ENCODE measurements around the gene SLC39A3.

DNA sequence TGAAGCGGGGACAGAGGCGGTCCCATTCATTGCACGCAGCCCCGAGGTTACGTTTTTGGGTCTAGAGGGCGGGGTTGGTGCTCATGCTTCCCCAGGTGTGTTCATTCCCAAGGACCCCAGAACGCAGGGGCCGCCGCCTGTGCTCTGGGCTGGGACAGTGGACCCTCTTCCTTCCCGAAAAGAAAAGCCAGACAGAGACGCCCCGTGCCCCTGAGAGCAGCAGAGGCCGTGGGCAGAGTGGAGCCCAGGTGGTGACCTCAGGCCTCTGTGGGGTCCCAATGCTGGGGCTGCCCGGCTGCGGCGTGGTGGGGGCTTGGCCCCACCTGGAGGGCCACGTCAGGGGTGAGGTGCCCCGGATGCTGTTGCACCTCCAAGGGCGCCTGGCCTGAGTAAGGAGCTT is 27.9 kb upstream of the SLC39A3 start:
- TF ChIP-seq, protein P1, sequence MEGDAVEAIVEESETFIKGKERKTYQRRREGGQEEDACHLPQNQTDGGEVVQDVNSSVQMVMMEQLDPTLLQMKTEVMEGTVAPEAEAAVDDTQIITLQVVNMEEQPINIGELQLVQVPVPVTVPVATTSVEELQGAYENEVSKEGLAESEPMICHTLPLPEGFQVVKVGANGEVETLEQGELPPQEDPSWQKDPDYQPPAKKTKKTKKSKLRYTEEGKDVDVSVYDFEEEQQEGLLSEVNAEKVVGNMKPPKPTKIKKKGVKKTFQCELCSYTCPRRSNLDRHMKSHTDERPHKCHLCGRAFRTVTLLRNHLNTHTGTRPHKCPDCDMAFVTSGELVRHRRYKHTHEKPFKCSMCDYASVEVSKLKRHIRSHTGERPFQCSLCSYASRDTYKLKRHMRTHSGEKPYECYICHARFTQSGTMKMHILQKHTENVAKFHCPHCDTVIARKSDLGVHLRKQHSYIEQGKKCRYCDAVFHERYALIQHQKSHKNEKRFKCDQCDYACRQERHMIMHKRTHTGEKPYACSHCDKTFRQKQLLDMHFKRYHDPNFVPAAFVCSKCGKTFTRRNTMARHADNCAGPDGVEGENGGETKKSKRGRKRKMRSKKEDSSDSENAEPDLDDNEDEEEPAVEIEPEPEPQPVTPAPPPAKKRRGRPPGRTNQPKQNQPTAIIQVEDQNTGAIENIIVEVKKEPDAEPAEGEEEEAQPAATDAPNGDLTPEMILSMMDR (IDR thresholded peaks at IDR 0.05 in 2 of 3, conservative IDR thresholded peaks at IDR 0.05 in 1 of 3; ENCODE audit: borderline replicate concordance in 1 of 3, insufficient read depth in 1 of 3, low read depth in 2 of 3, low read length in 2 of 3) = no peak
- TF ChIP-seq POLR2A (IDR thresholded peaks at IDR 0.05; ENCODE audit: borderline replicate concordance, extremely low read depth, insufficient read depth, insufficient read length) (no peak), SP1 (IDR thresholded peaks at IDR 0.05; ENCODE audit: low read depth) (no peak), POLR2AphosphoS5 (IDR thresholded peaks at IDR 0.05; ENCODE audit: low read depth, low read length) (no peak)
- TF ChIP-seq, protein P2, sequence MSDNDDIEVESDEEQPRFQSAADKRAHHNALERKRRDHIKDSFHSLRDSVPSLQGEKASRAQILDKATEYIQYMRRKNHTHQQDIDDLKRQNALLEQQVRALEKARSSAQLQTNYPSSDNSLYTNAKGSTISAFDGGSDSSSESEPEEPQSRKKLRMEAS (IDR thresholded peaks at IDR 0.05) = no peak

Measured in HCT116 (cell line).